ENCODE measurements around the gene GP1BA.

Gene GP1BA

DNA sequence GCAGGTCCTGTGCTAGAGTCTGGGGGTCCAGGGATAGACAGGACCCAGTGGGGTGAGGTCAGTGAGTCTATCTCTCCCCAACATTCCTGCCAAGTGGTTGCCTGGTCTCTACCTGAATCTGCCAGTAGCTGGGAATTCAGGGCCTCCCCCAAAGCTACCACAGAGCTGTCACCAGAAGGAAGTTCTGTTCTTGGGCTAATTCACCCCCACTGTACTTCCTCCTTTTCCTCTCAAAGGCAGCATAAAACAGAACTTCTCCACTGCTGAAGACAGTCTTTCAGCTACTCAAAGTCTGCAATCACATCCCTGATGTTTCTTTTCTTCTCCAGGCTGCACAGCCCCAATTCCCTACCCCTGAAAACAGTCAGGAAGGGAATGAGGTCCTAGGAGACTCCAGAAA lies 46.6 kb downstream of the GP1BA start:
- no peak for DNase-seq

GRCh38 chr17:4980644-4981216 lies 48.7 kb downstream of the GP1BA start:
- no peak for DNase-seq

- DNase-seq = no peak
Observed at GRCh38 chr17:4982305-4982704, 50.2 kb downstream of the GP1BA start.
